Measurements from ENCODE around the gene TTLL8.

Gene TTLL8

GRCh38 chr22:49998718-49999062 is 59.4 kb downstream of the TTLL8 start:
- TF ChIP-seq POLR2A (IDR thresholded peaks at IDR 0.05; ENCODE audit: extremely low read depth, insufficient read length) (no peak), MAX (IDR thresholded peaks at IDR 0.05; ENCODE audit: low read depth, low read length) (no peak), CTCF (IDR thresholded peaks at IDR 0.05; ENCODE audit: low read depth, low read length) (no peak), MYC (IDR thresholded peaks at IDR 0.05; ENCODE audit: low read depth, low read length) (no peak)
- no peak for DNase-seq (ENCODE audit: low read depth)
- no peak overlapping the region for H3K4me3 ChIP-seq (ENCODE audit: low read depth, low read length)

- DNase-seq (ENCODE audit: low read depth) = no peak
- TF ChIP-seq MYC (IDR thresholded peaks at IDR 0.05; ENCODE audit: low read depth, low read length) (no peak), CTCF (IDR thresholded peaks at IDR 0.05; ENCODE audit: low read depth, low read length) (no peak), MAX (IDR thresholded peaks at IDR 0.05; ENCODE audit: low read depth, low read length) (no peak), POLR2A (IDR thresholded peaks at IDR 0.05; ENCODE audit: extremely low read depth, insufficient read length) (no peak)
- no peak overlapping the region for H3K4me3 ChIP-seq (ENCODE audit: low read depth, low read length)
These were observed 60.0 kb downstream of the TTLL8 start for GRCh38 chr22:49997932-49998717.

GRCh38 chr22:49997251-49997599 is 60.9 kb downstream of the TTLL8 start:
- TF ChIP-seq POLR2A (IDR thresholded peaks at IDR 0.05; ENCODE audit: extremely low read depth, insufficient read length) (no peak), CTCF (IDR thresholded peaks at IDR 0.05; ENCODE audit: low read depth, low read length) (no peak), MYC (IDR thresholded peaks at IDR 0.05; ENCODE audit: low read depth, low read length) (no peak), MAX (IDR thresholded peaks at IDR 0.05; ENCODE audit: low read depth, low read length) (no peak)
- DNase-seq (ENCODE audit: low read depth) = no peak
- no peak overlapping the region for H3K4me3 ChIP-seq (ENCODE audit: low read depth, low read length)

GRCh38 chr22:49996518-49997250 is 61.4 kb downstream of the TTLL8 start:
- TF ChIP-seq POLR2A (IDR thresholded peaks at IDR 0.05; ENCODE audit: extremely low read depth, insufficient read length) = no peak
- TF ChIP-seq MYC (IDR thresholded peaks at IDR 0.05; ENCODE audit: low read depth, low read length) = no peak
- TF ChIP-seq MAX (IDR thresholded peaks at IDR 0.05; ENCODE audit: low read depth, low read length) = no peak
- no peak for TF ChIP-seq CTCF (IDR thresholded peaks at IDR 0.05; ENCODE audit: low read depth, low read length)
- DNase-seq (ENCODE audit: low read depth) = no peak
- H3K4me3 ChIP-seq (ENCODE audit: low read depth, low read length) = no peak overlapping the region

GRCh38 chr22:49996119-49996517 is 62.0 kb downstream of the TTLL8 start:
- no peak overlapping the region for H3K4me3 ChIP-seq (ENCODE audit: low read depth, low read length)
- TF ChIP-seq POLR2A (IDR thresholded peaks at IDR 0.05; ENCODE audit: extremely low read depth, insufficient read length) (no peak), MYC (IDR thresholded peaks at IDR 0.05; ENCODE audit: low read depth, low read length) (no peak), CTCF (IDR thresholded peaks at IDR 0.05; ENCODE audit: low read depth, low read length) (no peak), MAX (IDR thresholded peaks at IDR 0.05; ENCODE audit: low read depth, low read length) (no peak)
- DNase-seq (ENCODE audit: low read depth) = no peak
